HG03469 (cell line): ENCODE results near the gene ETFBKMT.
"Not testable (repeated sequence)": the region's sequence is repeated elsewhere in the genome, so short reads cannot be mapped to it uniquely, and the experiment has no call there.

ENCODE experiments used
- ATAC-seq: cut with Tn5 transposase; IDR thresholded peaks from one replicate; pipeline ENCODE4 v1.9.1; 2021; ENCODE audit warnings: mild to moderate bottlenecking, moderate library complexity, moderate number of reproducible peaks; ENCODE audit not compliant: unreplicated experiment

Gene ETFBKMT

GRCh38 chr12:31655208-31655607 lies 4.3 kb upstream of the ETFBKMT start:
- no peak for ATAC-seq

DNA sequence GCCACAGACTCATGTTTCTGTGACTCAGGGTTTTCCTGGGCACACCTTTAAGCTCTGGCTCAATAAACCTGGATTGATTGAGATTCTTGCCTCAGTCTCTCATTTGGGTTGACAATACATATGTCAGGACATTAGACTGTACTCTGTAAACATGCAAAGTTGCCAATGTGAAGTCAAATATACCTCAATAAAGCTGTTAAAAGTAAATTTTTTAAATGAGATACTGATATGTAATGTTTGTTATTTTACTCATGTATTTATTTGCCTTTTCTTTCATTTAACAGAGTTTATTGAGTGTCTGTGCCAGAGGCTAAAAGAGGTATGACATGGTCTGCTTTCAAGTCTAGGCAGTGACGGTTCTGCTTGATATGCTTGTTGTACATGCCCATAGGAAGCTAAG lies 3.7 kb upstream of the ETFBKMT start:
- no peak for ATAC-seq

DNA sequence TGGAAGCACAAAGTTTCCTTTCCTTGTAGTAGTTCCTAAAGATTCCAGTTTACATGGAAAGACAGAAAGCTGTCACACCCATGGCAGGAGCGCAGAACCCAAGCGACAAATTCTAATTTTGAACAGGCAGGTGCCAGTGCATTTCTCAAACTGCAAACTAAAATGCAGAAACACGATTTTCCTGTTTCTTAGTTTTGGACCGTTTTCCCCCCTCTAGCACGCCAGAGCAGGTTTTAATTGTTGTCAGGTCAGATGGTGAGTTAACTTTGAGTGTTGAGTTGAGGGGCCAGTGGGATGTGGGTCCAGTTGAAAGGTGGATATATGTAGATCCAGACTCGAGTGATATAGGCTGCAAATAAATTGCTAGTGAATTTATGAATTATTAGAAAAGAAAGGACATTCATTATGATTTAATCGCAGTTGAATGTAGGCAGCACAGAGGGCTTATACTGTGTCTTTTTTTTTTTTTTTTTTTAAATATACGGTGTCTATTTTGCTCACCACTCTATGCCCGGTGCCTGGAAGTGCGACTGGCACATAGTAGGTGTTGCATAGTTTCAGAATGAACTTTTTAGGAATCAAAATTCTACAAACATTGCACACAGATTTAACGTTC lies 909 bp upstream of the ETFBKMT start:
- ATAC-seq: no peak

GRCh38 chr12:31662176-31662849 lies 2.8 kb downstream of the ETFBKMT start:
- ATAC-seq: no peak

DNA sequence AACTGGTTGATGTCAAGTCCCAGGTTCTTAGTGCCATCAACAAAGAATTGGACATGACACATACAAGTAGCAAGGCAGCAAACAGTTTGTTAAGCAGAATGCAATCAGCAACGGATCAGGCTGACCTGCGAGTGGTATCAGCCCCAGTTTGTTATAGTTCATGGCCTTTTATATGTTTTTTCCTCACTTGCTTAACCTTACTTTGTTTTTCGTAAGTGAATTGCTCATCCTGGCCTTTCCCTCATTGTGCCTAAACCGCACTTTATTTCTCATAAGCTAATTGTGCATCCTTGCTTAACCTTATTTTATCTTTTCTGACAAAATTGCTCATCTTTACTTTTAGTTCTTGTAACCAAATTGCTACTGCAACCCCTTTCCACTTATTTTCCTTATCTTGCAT lies 4.1 kb downstream of the ETFBKMT start:
- ATAC-seq: no peak

- no peak for ATAC-seq
These were observed 4.5 kb downstream of the ETFBKMT start for GRCh38 chr12:31664038-31664437.

GRCh38 chr12:31669020-31669419 lies 9.5 kb downstream of the ETFBKMT start:
- no peak for ATAC-seq

DNA sequence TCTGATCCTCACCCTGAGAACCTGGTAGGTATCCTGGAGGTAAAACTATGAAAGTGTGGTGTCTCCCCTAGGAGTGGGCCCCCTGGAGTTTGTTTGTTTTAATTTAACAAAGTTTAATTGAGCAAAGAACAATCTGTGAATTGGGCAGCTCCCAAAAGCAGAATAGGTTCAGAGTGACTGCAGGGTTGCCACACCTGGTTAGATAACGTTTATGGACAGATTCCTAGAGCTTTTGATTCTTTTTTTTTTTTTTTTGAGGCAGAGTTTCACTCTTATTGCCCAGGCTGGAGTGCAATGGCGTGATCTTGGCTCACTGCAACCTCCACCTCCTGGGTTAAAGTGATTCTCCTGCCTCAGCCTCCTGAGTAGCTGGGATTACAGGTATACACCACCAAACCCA lies 10.1 kb downstream of the ETFBKMT start:
- ATAC-seq: not testable (repeated sequence)

DNA sequence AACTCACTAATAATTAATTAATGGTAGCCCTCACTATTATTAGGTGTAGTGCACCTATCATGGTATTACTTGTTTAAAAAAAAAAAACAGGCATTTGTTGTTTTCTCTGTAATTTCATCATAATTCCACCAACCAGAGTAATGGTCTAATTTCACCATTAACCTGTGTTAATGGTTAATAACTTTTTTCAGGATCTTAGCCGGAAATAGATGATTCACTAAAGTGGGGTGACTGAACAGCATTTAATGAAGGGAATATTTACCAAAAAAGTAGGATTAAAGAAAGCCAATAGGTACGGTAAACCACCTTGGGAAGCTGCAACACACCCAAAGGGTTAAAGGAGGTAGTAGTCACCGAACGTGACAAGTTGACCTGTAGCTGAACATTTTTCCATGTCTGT lies 13.0 kb downstream of the ETFBKMT start:
- ATAC-seq: no peak

- peak; percentile 67 for ATAC-seq
These were observed 22.9 kb downstream of the ETFBKMT start for GRCh38 chr12:31682136-31682962.

- ATAC-seq: no peak
These were observed 26.3 kb downstream of the ETFBKMT start for GRCh38 chr12:31685801-31686200.

- ATAC-seq: peak; percentile 49
These were observed 27.6 kb downstream of the ETFBKMT start for GRCh38 chr12:31687101-31687527.

DNA sequence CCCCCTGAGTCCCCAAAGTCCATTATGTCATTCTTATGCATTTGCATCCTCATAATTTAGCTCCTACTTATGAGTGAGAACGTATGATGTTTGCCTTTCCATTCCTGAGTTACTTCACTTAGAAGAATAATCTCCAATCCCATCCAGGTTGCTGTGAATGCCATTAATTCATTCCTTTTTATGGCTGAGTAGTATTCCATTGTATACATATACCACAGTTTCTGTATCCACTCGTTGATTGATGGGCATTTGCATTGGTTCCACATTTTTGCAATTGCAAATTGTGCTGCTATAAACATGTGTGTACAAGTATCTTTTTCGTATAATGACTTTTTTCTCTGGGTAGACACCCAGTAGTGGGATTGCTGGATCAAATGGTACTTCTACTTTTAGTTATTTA lies 30.4 kb downstream of the ETFBKMT start:
- ATAC-seq: not testable (repeated sequence)

- ATAC-seq: no peak
These were observed 42.6 kb downstream of the ETFBKMT start for GRCh38 chr12:31702047-31702446.

- no peak for ATAC-seq
These were observed 46.1 kb downstream of the ETFBKMT start for GRCh38 chr12:31705621-31706020.

GRCh38 chr12:31708118-31708517 lies 48.6 kb downstream of the ETFBKMT start:
- ATAC-seq: not testable (repeated sequence)

GRCh38 chr12:31710021-31710818 lies 50.7 kb downstream of the ETFBKMT start:
- no peak for ATAC-seq

GRCh38 chr12:31712877-31713276 lies 53.4 kb downstream of the ETFBKMT start:
- no peak for ATAC-seq

DNA sequence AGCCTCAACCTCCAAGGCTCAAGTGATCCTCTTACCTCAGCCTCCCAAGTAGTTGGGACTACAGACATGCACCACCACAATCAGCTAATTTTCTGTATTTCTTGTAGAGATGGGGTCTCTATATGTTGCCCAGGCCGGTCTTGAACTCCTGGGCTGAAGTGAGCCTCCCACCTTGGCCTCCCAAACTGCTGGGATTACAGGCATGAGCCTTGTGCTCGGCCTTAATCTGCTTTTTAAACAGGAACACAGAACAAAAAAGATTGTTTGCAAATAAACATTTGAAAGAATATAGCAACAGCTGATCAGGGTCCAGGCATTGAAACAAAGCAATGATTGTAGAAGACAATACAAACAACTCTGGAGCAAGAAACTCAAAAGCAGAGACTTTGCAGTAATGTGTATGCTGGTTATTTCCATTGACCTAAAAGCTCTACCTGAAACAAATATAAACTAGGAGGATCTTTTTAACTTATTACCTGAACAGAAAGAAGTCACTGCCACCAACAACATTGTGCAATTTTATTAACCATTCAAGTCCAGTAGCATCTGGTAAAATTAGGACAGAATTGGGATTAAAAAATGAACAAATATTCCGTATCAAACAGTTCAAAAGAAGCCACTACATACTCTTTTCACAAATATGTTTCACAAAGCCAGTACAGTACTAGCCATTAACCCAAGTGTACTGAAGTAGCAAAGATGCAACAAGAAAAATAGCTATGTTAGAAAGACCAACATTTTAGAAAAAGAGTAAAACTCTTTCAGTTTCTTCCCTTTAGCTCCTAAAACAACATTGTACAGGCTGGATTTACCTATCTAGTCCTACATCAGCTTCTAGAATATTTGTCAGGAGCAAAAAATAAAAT lies 55.2 kb downstream of the ETFBKMT start:
- ATAC-seq: no peak

GRCh38 chr12:31715283-31715825 lies 55.9 kb downstream of the ETFBKMT start:
- ATAC-seq: peak; percentile 61
